Purkinje cell (primary cell): ENCODE results near the gene NDUFB2. TPM values are rescaled to one million over a fixed set of nuclear protein-coding genes. Genes with fewer than 3 reads are reported as not detected.

Experiments used
- polyA plus RNA-seq: library from polyadenylated mRNA; unstranded; fragments of >200 nt; fragmentation: Nextera tagmentation; gene quantifications from 2 replicates; pipeline ENCODE4 v1.2.1, GENCODE V29; 2014

Gene NDUFB2
- 1,429 and 1,633 TPM in 2 replicates for polyA plus RNA-seq

DNA sequence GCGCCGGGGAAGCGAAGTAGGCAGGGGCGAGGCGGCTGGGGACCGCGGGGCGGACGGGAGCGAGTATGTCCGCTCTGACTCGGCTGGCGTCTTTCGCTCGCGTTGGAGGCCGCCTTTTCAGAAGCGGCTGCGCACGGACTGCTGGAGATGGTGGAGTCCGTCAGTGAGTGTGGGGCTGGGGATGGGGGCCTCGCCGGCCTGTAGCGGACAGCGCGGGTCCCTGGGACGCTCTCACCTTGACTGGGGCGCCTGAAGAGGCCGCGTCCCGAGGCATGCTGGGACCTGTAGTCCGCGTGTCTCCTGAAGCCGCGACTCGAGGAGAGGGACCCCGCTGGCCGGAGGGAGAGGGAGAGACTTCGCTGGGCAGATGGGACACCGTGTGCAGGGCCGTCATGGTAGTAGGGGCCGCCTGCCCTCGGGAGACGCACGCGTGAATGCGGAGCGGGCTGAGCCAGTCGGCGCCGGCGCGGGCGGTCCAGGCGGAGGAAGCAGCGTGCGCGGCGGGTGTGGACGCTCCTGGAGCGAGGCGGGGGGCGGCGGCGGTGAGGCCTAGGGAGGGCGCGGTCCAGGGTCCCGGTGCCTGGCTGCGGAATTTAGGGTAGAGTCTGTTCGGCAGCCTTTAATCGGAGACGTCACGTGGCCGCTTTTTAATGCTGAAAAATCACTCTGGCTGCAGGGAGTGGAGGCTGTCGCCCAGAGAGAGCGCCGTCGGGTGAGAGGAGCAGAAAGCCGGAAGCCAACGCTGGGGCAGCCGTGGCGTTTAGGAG is at the start of gene NDUFB2:
NDUFB2 (plus strand) TSS at position 29 of the 767 bp plus-strand sequence; CDS start at position 66, 37 bp downstream.

GRCh38 chr7:140672382-140673062 is 24.0 kb upstream of the NDUFB2 start, which contains the start of gene ADCK2:
Gene ADCK2 (plus strand): TSS chr7:140672945. CDS start chr7:140673331, 386 bp downstream.

Other genes starting within 250 kb of the NDUFB2 start
- gene MKRN1, start 217.2 kb upstream of the NDUFB2 start, polyA plus RNA-seq = 85.3 and 89.5 TPM in 2 replicates
- gene DENND2A, start 55.9 kb upstream of the NDUFB2 start, polyA plus RNA-seq = 0.99 and 1.4 TPM in 2 replicates
- gene ADCK2, start 23.8 kb upstream of the NDUFB2 start, polyA plus RNA-seq = 10.0 and 13.3 TPM in 2 replicates
- 19.1 and 21.0 TPM in 2 replicates for gene BRAF, start 228.2 kb downstream of the NDUFB2 start, polyA plus RNA-seq